Karpas-422 (cell line): Measurements from ENCODE around the gene APAF1. TPM values are rescaled to one million over a fixed set of nuclear protein-coding genes. Genes with fewer than 3 reads are reported as not detected.

Experiments
- DNase-seq: peaks from one replicate; pipeline ENCODE4 v3.0.0-alpha.2; 2015
- H2AFZ ChIP-seq: fragments of 200-600 bp; sonication (generic); 2 replicates; pipeline ENCODE4 v1.6.1; 2014; ENCODE audit warnings: antibody characterized with exemption, low read length, mixed read lengths
- H3K27ac ChIP-seq: fragments of 200-600 bp; sonication (generic); 2 replicates; pipeline ENCODE4 v1.5.1; 2014; ENCODE audit warnings: mild to moderate bottlenecking, low read length, moderate library complexity
- H3K27me3 ChIP-seq: fragments of 200-600 bp; sonication (generic); 2 replicates; pipeline ENCODE4 v1.6.1; 2014; ENCODE audit warnings: low read length, mixed read lengths
- H3K36me3 ChIP-seq: fragments of 200-600 bp; sonication (generic); 2 replicates; pipeline ENCODE4 v1.6.1; 2014; ENCODE audit warnings: low read length, mixed read lengths; ENCODE audit not compliant: insufficient read depth
- H3K4me1 ChIP-seq: fragments of 200-600 bp; sonication (generic); 2 replicates; pipeline ENCODE4 v1.6.1; 2014; ENCODE audit warnings: mild to moderate bottlenecking, low read length, mixed read lengths
- H3K4me2 ChIP-seq: fragments of 200-600 bp; sonication (generic); 2 replicates; pipeline ENCODE4 v1.6.1; 2014; ENCODE audit warnings: low read length, low read depth, mild to moderate bottlenecking; ENCODE audit not compliant: poor library complexity, severe bottlenecking
- H3K4me3 ChIP-seq: fragments of 200-600 bp; sonication (generic); 2 replicates; pipeline ENCODE4 v1.5.1; 2014; ENCODE audit warnings: mild to moderate bottlenecking, antibody characterized with exemption, low read length, mixed read lengths
- H3K79me2 ChIP-seq: fragments of 200-600 bp; sonication (generic); 2 replicates; pipeline ENCODE4 v1.6.1; 2014; ENCODE audit warnings: mild to moderate bottlenecking, low read length, mixed read lengths
- H3K9ac ChIP-seq: fragments of 200-600 bp; sonication (generic); 2 replicates; pipeline ENCODE4 v1.6.0; 2014; ENCODE audit warnings: low read length
- H3K9me2 ChIP-seq: fragments of 200-600 bp; sonication (generic), shearing (Covaris generic); replicated peaks from 2 replicates; pipeline ENCODE4 v1.6.0; 2014; ENCODE audit warnings: mild to moderate bottlenecking, low read length, moderate library complexity; ENCODE audit not compliant: insufficient read depth
- H3K9me3 ChIP-seq: fragments of 300-700, 200-600 bp; sonication (generic); 2 replicates; pipeline ENCODE4 v1.6.1; 2014; ENCODE audit warnings: low read length, mixed read lengths
- H4K20me1 ChIP-seq: fragments of 200-600 bp; sonication (generic); 2 replicates; pipeline ENCODE4 v1.6.1; 2014; ENCODE audit warnings: mild to moderate bottlenecking, antibody characterized with exemption, low read length, low read depth; ENCODE audit not compliant: insufficient read depth
- total RNA-seq: library from RNA; depleted of rRNA; stranded (reverse); fragments of >200 nt; shearing (Covaris generic); gene quantifications from 2 replicates; pipeline ENCODE4 v1.2.3, GENCODE V29; 2014; ENCODE audit warnings: low replicate concordance

APAF1 gene
- total RNA-seq, 1 experiment from 2014 or later = 63.3 TPM

DNA sequence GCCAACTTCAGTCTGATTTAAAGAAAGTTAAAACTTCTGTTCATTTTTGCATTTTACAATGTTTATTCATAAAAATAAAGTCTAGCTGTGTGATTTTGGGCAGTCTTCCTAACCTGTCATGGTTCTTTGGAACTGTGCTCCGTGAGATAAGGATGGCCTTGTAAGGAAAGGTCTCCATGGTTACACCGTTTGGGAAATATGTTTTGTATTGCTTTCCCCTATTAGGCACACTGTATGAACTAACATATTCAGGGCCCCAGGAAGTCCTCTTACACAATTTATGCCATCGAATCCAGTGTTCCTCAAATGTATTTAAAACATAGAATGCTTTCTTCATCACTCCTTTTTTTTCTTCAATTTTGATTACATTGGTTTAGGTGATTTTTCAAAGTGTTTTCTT is 54.5 kb downstream of the APAF1 start:
- no peaks in the 10 kb centered on the region for H4K20me1 ChIP-seq

GRCh38 chr12:98701166-98701565 is 56.1 kb downstream of the APAF1 start:
- Histone ChIP-seq H3K27me3 (no peaks in the 10 kb centered on the region), H4K20me1 (no peaks in the 10 kb centered on the region), H3K4me3 (no peak overlapping the region), H3K9ac (no peak overlapping the region), H2AFZ (no peak overlapping the region), H3K36me3 (peaks cover 23% of the 10 kb centered on the region; the same call in 1 of the 2 replicates), H3K79me2 (0 out of 2 replicates have a peak, but pooled peaks cover 9% of the 10 kb centered on the region), H3K4me1 (peaks cover 10% of the 10 kb centered on the region), H3K9me2 (no peaks in the 10 kb centered on the region), H3K27ac (no peak overlapping the region), H3K9me3 (no peaks in the 10 kb centered on the region), H3K4me2 (no peak overlapping the region)
- no peak for DNase-seq

More for the DNA sequence above, 54.5 kb downstream of the APAF1 start:
- Histone ChIP-seq H3K36me3 (peaks cover 25% of the 10 kb centered on the region; the same call in 1 of the 2 replicates), H3K27me3 (no peaks in the 10 kb centered on the region), H3K4me2 (no peak overlapping the region), H3K9ac (no peak overlapping the region), H3K4me1 (peaks cover 10% of the 10 kb centered on the region), H3K4me3 (no peak overlapping the region), H3K9me2 (no peaks in the 10 kb centered on the region), H3K79me2 (peaks cover 16% of the 10 kb centered on the region), H2AFZ (no peak overlapping the region), H3K9me3 (no peaks in the 10 kb centered on the region), H3K27ac (no peak overlapping the region)
- DNase-seq = no peak

- Histone ChIP-seq H2AFZ (no peak overlapping the region), H3K4me2 (no peak overlapping the region), H3K27ac (no peak overlapping the region), H4K20me1 (no peaks in the 10 kb centered on the region), H3K79me2 (no peaks in the 10 kb centered on the region), H3K27me3 (no peaks in the 10 kb centered on the region), H3K36me3 (peaks cover 31% of the 10 kb centered on the region), H3K9me2 (no peaks in the 10 kb centered on the region), H3K4me1 (peaks cover 10% of the 10 kb centered on the region), H3K4me3 (no peak overlapping the region), H3K9me3 (no peaks in the 10 kb centered on the region), H3K9ac (no peak overlapping the region)
- no peak for DNase-seq
These were observed 63.9 kb downstream of the APAF1 start for GRCh38 chr12:98709022-98709421.

DNA sequence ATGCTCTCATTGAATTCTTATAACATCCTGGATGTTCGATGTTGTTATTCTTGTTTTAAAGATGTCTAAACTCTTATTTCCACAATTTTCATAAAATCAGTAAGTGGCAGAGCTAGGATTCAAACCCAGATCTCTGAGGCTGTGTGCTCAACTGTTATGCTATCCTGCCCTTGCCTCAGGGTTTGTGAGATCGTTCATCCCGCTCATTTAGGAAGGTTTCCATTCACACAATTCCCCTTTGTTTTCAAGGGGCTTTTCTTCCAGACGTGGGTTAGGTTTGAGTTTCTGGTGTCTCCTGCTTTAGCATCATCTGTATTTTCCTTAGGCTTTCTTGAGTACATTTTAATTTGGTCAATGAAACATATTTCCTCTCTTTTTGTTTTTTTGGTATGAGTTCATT is 69.3 kb downstream of the APAF1 start:
- Histone ChIP-seq H3K27me3 (no peaks in the 10 kb centered on the region), H3K79me2 (no peaks in the 10 kb centered on the region), H3K4me3 (no peak overlapping the region), H2AFZ (no peak overlapping the region), H3K27ac (no peak overlapping the region), H3K9me2 (no peaks in the 10 kb centered on the region), H3K36me3 (peaks cover 28% of the 10 kb centered on the region), H3K4me1 (peaks cover 16% of the 10 kb centered on the region), H3K9ac (no peak overlapping the region), H3K4me2 (no peak overlapping the region), H3K9me3 (no peaks in the 10 kb centered on the region), H4K20me1 (no peaks in the 10 kb centered on the region)
- DNase-seq = no peak

GRCh38 chr12:98719515-98720504 is 74.7 kb downstream of the APAF1 start:
- Histone ChIP-seq H3K9me2 (no peaks in the 10 kb centered on the region), H3K4me1 (peaks cover 30% of the 10 kb centered on the region), H3K27ac (peak overlapping the region; percentile 67), H3K27me3 (no peaks in the 10 kb centered on the region), H3K9ac (no peak overlapping the region), H3K4me3 (no peak overlapping the region), H3K9me3 (no peaks in the 10 kb centered on the region), H2AFZ (no peak overlapping the region), H4K20me1 (no peaks in the 10 kb centered on the region), H3K36me3 (peaks cover 3% of the 10 kb centered on the region; the same call in 1 of the 2 replicates), H3K4me2 (peak overlapping the region; percentile 63), H3K79me2 (no peaks in the 10 kb centered on the region)
- DNase-seq = peak; percentile 53

- Histone ChIP-seq H3K79me2 (no peaks in the 10 kb centered on the region), H3K36me3 (peaks cover 12% of the 10 kb centered on the region; the same call in 1 of the 2 replicates), H3K4me3 (no peak overlapping the region), H2AFZ (no peak overlapping the region), H3K9me3 (no peaks in the 10 kb centered on the region), H4K20me1 (no peaks in the 10 kb centered on the region), H3K4me2 (no peak overlapping the region), H3K9ac (no peak overlapping the region), H3K27ac (peak overlapping the region; percentile 9; the same call in 1 of the 2 replicates), H3K9me2 (no peaks in the 10 kb centered on the region), H3K4me1 (peaks cover 28% of the 10 kb centered on the region), H3K27me3 (no peaks in the 10 kb centered on the region)
- DNase-seq = no peak
These were observed 76.2 kb downstream of the APAF1 start for GRCh38 chr12:98721204-98721702.

- Histone ChIP-seq H3K4me3 (no peak overlapping the region), H3K4me2 (no peak overlapping the region), H2AFZ (no peak overlapping the region), H3K4me1 (peaks cover 30% of the 10 kb centered on the region), H3K79me2 (no peaks in the 10 kb centered on the region), H3K27ac (no peak overlapping the region), H3K9ac (no peak overlapping the region), H3K9me2 (no peaks in the 10 kb centered on the region), H3K27me3 (no peaks in the 10 kb centered on the region), H4K20me1 (no peaks in the 10 kb centered on the region), H3K36me3 (peaks cover 24% of the 10 kb centered on the region; the same call in 1 of the 2 replicates), H3K9me3 (no peaks in the 10 kb centered on the region)
- DNase-seq = no peak
These were observed 79.5 kb downstream of the APAF1 start for GRCh38 chr12:98724384-98725155.
